Stimulated activated CD4-positive, alpha-beta T cell treated with anti-CD3 and anti-CD28 coated beads, Interleukin-15, amount 100 ng/mL, for 48 hours (primary cell): ENCODE results near the gene P2RY6.
"Not testable (repeated sequence)": the region's sequence is repeated elsewhere in the genome, so short reads cannot be mapped to it uniquely, and the experiment has no call there.

Experiments
- DNase-seq, 2 donors: peaks; one replicate each; pipeline ENCODE4 v3.0.0-alpha.2; 2020; ENCODE audit warnings: low read depth in 2 of 2

The P2RY6 gene

DNA sequence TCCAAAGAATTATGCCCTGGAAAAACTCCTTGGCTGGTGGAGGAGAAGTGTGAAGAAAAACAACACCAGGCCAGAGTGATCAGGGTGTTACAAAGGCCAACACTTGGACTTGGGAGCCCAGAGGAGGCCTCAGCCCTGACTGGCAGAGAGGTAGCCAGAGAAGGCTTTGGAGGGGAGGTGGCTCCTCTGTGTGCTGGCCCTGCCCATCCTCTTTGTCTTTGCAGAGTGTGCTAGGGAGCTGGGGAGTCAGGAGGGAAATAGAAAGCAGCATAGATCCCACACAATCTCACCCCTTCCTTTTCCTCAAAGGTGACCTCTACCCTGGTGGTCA is 12.0 kb upstream of the P2RY6 start:
- DNase-seq, result no peak

DNA sequence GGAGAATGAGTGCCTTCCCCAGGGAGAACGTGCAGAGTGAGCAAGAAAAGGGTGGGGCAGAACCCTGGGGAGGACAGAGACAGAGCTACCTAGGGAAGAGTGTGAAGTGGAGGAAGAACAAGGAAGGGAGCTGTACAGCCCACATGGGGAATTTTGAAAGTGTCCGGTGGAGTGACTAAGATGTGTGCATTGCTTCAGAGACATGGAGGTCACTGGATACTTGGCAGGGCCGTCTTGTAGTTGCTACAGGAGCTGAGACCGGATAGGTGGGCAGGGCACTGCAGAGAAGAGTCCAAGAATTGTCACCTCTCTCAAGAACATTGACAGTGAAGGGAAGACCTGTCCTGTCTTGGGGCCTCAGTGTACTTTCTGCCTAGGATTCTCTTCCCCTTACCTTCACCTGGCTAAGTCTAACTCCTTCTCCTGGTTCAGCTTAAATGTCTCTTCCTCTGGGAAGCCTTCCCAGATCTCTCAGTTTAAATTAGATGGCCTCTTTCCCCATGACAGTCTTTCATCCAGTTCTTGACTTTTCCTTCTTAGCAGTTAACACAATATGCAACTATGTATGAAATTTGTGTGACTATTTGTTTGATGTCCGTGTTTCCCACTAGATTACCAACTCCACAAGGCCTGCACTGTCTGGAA is 9.2 kb upstream of the P2RY6 start:
- no peak for DNase-seq

DNA sequence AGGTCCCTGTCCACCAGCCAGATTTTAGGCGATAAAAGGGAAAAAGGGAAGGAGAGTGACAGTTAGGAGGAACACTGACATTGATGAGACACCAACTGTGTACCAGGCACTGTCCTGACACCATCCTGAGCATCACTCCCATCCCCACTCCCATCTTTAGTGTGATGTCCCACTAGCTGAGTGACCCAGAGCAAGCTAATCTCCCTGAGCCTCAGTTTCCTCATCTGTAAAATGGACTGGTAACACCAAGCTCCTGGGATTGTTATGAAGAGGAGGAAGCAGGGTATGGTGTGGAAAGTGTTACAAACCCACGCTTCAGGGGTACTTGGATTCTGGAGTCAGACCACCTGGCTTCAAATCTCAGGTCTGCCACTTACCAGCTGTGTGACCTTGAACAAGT is 8.5 kb upstream of the P2RY6 start:
- DNase-seq, result no peak

DNA sequence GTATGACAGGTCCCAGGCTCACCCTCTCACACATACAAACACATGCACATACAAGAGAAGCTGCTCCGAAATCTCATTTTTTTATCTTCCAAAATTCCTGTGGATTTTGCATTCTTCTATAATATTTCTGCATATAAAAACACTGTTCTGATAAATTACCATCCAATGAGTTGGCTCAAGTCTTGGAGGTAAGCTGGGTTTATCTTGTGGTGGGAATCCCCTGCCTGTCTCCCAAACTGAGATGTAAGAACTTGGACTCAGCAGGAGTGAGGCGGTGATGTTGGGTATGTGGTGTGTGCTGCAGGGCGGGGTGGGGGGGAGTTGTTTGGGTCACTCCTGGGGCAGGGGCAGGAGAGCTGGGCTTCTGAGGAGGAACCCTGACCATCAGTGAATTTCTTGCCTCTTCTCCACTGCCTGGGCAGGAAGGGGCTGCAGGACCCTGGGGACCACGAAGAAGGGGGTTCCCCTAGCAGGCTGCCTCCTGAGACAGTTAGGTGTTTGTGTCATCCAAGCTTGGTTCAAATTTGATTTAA is 6.8 kb upstream of the P2RY6 start:
- no peak for DNase-seq

DNA sequence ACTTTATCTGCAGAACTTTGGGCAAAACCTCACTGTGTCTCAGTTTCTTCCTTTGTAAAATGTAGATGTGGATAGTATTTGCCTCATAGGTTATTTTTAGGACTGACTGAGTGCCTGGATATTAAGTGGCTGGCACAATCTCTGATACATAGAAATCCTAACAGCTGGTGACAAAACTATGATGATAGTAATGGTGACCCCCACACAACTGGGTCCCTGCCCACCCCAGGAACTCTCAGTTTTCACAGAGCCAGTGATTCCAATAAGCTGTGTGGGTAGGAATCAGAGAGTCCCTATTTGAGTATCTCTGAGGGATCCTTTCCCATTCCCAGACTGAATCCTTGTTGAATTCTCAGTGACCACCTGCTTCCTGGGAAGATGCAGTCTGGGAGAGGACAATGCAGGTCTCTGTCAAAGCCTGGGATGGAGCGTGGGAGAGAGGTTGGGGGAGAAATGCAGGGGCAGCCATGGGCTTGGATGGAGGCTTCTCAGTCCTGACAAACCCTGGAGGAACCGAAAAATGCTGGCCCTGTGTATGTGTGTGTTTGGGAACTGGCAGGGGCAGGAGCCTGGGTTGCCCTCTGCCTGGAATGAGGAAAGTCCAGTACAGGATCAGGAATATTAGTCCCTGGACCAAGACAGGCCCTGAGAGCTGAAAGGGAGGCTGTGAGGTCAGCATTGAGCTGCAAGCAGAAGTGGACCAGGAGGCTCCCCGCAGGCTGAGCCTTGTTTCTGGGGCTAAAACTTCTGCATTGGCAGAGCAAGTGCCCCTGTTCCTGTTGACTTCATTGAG is 6.1 kb upstream of the P2RY6 start:
- no peak for DNase-seq

DNA sequence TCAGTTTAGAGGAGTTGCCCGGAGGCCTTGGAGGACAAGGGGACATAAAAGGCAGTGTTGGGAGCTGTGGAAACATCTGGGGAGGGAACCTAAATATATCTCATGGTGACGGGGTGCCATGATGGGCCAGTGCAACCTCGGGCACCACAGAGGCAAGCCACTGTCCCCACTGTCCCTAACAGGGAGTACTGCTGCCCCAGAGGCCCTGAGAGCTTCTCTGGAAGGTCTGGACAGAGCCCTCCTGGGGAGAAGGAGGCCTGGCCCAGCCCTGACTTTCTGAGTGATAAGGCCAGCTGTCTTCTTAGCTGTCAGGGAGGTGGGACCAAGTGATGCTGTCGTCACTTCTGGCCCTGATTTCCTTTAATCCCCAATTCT is 5.5 kb upstream of the P2RY6 start:
- DNase-seq, result no peak

DNA sequence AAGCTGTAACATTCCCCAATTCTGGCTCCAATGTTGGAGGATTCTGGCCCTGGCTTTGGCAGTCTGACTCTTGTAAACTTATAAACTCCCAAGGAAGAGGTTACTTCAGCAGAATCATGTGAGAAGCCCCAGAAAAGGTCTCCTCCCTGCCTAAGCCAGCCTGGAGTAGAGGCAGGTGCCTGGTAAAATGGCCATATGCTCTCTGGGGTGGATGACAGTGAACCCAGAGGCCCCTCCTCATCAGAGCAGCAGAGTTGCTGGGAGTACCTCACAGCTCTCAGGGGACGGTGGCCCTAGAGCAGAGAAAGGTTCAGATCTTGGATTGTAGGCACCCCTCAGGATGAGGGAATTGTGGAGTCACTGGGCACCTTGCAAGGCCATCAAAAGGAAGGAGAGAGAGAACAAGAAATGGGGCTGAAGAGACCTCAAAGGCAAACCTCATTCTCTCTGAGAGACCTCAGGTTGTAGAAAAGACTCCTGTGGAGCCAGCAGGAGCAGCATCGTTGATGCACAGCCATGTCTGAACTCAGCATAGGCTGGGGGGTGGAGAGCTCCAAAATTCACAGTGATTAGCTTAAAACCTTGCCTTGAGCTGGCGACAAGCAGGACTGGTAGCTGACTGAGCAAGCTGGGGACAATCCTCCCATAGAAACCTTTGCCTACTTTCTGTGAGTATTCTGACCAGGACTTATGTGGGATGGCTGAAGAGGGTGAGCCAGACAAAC is 4.9 kb upstream of the P2RY6 start:
- DNase-seq, result no peak

DNA sequence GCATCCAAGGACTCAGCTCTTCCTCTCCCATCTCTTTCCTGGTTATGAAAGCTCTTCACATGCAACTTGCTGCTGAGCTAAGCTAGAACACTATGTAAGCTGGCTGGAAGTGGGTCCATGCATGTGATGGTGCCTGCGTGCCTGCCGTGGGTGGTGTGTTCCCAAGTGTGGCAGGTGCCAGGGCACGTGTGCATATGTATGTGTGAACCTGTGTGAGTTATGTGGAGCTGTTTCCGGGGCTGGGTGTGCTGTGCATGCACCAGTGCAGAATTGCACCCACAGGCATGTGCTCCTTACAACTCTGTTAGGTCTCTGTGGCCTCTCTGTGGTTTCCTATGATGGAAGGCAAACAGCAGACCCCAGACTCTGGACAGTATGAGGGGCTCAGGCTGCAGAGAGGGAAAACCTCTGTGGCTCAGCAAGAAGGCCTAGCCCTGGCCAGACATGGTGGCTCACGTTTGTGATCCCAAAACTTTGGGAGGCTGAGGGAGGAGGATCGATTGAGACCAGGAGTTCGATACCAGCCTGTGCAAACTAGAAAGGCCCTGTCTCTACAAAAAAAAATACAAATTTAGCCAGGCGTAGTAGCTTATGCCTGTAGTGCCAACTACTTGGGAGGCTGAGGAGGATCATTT is 4.1 kb upstream of the P2RY6 start:
- no peak for DNase-seq

DNA sequence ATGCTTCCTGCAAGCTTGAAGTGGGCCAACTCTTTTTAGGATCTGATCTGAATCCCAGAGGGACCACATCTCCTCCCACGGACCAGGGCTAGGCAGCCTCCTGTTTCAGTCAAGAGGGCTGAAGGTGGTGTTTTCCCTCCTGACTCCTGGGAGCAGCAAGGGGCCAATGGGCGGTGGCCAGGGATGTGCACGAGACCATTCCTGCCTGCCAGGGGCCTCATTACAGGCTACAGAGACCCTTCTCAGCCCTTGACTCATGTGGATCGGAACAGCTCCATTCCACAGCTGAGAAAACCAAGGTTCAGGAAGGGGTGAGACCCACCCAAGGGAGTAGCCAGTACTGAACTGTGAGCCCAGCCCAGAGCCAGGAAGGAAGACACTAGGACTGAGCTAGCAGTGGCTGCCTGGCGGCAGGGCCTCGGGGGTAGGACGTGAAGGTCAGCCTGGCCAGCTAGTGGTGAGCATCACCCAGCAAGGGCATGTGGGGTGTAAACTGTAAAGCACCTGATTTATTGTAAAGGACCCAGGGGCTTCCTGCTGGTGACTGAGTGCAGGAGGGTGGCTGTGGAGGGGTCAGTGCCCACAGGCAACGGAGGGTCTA is 3.4 kb upstream of the P2RY6 start:
- no peak for DNase-seq

DNA sequence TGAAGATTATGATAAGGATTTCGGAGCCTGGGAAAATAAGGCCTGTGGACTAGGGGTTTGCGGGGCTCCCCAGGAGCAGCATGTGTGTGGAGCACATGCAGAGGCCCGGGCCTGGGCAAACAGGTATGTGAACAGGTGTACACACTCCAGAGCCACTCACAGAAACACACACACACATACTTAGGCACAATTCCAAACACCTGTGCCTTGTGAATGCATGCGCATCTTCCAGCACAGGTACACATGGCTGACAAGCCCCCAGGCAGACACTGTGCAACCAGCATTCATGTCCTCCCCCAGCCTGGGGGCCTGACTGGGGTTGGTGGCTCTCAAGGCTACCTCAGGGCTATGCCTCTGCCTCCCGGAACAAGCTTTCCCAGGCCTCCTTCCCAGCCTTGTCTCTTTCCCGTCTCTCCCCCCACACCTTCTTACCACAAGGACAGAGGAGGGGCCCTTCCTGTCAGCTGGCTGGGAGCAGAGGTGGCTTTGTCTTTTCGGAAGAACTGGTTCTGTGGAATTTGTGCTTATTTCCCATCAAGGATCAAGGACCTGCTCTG is 2.6 kb upstream of the P2RY6 start:
- DNase-seq, result no peak

DNA sequence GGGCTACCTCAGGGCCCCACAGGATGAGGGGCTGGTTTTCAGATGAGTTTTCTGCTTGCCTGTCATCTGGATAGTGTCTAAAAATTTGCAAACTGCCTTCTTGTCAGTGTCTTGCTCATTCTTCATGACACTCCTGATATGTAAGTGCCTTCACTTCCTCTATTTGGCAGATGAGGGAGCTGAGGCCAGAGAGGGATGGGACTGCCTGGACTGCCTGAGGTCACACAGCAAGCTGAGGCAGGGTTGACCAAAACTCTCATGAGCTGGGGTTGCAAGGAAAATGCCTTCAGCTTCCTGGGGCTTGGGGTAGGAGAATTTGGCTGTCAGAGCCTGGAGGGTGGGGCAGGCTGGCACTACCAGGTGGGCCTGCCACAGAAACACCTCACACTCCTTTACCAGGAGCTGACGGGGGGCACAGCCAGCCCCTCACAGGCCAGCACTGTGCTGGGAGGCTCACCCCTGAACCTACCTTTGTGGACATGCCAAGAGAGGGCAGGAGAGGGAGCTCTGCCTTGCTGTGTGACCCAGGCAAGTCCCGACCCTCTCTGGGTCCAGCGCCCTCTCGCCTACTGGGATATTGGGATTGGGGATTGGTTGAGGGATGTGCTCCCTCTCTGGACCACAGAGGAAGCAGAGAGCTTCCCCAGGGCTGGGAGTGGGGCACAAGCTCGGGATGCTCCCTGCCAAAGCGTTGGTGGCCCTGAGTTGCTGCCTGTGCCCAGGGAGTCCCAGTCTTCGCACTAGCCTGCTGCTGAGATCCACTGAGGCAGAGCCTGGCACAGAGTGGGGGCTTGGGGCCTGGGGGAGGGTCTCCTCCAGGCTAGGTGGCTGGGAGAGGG is 1.9 kb upstream of the P2RY6 start:
- DNase-seq, result no peak

DNA sequence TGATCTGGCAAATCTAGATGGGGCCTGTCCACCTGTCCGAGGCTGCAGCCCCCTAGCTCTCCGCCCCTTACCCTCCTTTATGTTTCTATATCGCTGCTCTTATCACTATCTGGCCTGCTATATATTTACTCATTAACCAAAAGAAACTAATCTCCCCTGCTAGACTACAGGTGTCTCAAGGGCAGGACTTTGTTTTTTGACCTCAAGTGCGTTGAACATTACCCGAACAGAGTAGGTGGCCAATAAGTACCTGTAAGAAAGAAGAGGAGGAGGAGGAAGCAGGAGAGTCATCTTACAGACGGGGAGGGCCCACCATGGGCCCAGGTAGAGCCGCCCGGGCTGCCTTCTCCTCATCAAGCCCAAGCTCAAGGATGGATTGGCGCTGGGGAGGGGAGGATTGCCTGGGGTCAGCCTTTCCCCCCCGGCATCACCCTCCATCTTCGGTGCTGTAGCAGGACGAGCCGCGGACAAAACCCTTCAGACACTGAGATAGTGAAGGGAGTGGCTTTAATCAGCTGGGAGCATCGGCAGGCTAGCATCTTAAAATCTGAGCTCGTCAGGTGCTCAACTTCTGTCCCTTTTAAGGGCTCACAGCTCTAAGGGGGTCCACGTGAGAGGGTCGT is 1.2 kb upstream of the P2RY6 start:
- no peak for DNase-seq

DNA sequence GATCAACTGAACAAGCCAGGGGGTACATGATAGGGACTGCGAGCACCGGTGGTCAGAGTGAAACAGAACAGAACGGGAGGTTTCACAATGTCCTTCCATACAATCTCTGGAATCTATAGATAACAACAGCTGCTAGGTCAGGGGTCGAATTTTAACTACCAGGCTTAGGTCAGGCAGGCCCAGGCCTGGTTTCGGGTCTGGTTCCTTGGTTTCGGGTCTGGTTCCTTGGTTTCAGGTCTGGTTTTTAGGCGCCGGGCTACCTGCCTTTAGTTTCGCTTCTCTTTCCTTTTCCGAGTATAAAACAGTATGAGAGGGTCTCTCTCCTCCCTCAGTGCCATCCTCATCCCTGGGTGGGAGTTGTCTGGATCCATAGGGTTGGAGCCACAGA is 666 bp upstream of the P2RY6 start:
- not testable (repeated sequence) for DNase-seq

DNA sequence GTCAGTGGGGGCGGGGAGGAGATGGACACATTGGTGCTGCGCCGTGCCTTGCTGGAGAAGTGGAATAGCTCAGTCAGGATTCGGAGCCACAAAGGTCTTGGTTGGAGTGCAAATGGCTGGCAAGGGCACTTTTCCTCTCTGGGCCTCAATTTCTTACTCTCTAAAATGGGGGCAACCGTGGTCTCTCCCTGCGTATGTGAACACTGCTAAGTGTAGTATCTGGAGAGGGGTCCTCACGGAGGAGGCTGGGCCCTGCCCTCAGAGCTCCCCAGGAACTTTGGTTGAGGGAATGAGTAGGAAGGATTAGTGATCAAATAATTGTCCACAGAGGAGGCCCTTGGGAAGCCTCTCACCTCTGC is 521 bp downstream of the P2RY6 start:
- no peak for DNase-seq

DNA sequence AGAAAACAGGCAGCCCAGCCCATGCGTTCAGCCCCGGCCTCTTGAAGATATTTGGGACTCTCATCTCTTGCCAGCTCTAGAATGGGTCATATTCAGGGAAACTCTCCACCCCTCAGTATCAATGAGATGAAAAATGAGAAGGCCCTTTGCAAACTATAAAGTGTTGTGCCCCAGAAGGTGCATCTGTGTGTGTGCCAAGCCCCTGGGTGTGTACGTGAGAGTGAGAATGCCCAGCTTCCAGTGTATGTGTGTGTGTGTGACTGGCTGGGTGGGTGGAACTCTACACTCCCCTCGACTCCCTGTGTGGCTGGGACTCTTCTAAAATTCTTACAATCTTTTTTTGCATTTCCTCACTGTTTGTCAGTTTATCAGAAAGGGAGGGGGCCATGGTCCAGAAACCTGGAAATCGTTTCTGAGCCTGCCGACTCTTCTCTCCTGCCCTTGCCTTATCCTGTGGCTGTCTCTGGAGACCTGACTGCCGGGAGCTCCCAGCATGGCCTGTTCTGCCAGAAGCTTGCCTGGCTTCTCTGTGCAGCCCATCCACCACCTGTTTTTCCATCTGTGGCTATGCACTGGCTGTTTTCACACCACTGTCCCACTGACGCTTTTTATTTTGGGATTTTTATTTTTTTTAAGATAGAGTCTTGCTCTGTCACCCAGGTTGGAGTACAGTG is 1.2 kb downstream of the P2RY6 start:
- no peak for DNase-seq

DNA sequence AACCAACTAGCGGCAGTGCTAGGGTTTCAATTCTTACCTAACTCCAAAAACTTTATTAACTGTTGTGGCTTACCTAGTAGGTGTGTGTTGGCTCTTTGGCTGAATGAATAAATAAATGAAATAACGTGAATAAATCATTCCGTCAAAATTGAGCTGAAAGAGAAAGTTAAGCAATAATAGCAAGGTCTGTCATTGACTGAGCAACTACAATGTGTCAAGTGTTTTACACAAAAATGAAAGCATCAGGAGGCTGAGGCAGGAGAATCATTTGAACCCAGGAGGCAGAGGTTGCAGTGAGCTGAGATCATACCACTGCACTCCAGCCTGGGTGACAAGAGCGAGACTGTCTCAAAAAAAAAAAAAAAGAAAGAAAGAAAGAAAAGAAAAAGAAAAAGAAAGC is 2.1 kb downstream of the P2RY6 start:
- DNase-seq, result not testable (repeated sequence)

DNA sequence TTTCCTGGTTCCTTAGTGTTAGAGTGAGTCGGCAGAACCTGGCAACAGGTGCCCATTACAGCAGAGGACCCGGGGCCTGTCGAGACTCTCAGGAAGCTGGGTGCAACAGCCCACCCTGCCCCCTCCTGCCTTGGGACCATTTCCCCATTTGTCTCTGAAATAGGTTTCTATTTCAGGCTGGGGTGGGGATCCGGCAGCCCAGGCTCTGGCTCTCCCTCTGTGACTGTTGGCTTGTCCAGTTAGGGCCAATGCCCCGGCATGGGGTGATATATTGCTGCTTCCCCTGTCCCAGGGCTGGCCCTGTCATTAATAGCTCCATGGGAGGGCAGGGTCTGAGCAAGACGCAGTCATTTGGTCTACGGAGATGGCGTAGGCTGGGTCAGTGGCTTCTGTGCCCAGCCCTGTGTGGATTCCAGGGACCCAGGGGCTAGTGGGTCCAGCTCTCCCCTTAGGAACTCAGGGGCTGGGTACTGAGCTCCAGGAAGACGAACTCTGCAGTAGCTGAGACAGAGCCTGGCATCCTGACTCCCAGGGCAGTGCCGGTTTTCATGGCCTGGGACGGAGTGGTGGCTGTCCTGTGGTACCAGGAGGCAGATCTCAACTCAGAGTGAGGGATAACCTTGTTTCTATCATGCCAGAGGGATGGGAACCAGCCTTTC is 2.7 kb downstream of the P2RY6 start:
- DNase-seq, result no peak

DNA sequence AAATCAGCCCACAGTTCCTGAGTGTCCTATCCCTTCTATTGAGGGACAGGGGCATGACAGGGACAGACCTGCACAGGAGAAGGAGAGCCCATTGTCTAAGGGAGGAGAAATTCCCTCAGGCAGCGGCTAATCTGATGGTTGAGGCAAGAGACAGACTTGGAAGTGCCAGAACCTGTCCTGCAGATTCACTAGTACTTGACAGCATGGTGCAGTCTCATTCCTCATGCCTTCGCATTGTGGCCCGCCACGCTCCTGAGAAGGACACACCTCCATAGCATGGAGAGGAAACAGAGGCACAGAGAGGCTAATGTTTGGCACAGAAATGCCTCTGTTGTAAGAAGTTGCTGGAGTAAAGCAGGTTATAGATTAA is 3.2 kb downstream of the P2RY6 start:
- DNase-seq, result no peak

DNA sequence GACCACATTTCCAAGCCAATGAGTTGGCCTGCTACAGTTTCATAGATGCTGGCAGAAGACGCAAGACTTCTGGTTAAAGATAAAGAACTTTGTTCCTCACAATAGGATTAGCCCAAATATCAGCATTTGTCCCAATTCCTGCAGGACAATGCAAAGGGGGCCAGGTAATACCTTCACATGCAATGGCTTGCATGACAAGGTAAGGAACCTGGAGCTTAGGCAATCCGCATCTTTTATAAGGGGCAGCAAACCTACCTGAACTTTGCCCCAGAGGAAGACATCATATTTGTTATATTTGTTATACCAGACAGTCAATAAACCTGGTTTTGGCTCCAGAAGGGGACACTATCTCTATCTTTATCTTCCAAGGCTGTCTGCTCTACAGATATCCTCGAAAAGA is 5.3 kb downstream of the P2RY6 start:
- DNase-seq, result no peak
